NCI-H1417 treated with DMSO at 0.1 percent for 48 hours (cell line): ENCODE results near the gene KRT71.

Experiments used
- DNase-seq: peaks from one replicate; lab custom pipeline; 2025; lab: John Stamatoyannopoulos, UW

KRT71 gene

GRCh38 chr12:52496054-52496453 lies 56.9 kb downstream of the KRT71 start:
- DNase-seq = no peak

DNA sequence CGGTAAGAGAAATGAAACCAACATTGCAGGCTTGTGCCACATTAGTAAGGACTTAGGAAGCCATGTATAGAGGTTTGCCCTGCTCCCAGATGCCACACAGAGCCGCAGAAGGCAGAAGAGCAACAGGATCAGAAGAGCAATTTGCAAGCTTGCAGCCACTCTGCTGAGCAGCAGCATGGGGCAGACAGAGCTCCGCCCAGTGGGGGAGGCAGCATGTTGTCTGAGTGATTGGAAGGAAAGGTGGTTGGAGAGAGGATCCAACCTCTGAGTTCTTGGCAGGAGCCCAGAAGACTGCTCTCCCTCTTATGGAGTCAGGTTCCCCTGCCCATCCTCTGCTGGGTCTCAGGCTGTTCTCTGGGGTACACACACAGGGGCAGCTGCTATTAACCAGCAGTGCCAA lies 57.6 kb downstream of the KRT71 start:
- peak; percentile 19 for DNase-seq

DNA sequence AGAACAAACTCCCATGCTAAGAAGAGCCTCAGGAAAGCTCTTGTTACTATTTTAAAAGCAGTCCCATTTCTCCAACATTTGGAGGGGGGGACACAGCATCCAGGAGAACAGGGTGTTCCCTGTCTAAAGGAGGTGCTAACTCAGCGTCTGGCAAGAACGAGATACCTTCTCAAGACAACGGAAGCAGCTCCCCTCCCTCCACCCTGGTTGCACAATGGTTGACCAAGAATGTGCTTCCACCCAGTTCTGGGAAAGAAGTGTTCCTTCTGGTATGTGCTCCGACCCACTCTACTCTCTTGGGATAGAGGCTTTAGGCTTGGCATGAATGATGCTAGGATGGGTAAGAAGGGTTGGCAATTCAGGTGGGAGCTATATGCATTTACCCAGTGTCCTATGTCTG lies 58.4 kb downstream of the KRT71 start:
- no peak for DNase-seq

GRCh38 chr12:52494100-52494499 lies 58.8 kb downstream of the KRT71 start:
- DNase-seq = no peak
